ENCODE measurements around the gene REP15. TPM values are rescaled to one million over a fixed set of nuclear protein-coding genes. Genes with fewer than 3 reads are reported as not detected.
"Not testable (repeated sequence)": the region's sequence is repeated elsewhere in the genome, so short reads cannot be mapped to it uniquely, and the experiment has no call there.

Gene REP15
- 10 to 100 TPM; 33.4 to 58.5 TPM for total RNA-seq

- H3K36me3 ChIP-seq: no peaks in the 10 kb centered on the region
- H3K4me3 ChIP-seq: peak within 1 kb of the TSS; percentile 7
- TF ChIP-seq CTCF (IDR thresholded peaks at IDR 0.05): no peak
- peak within 1 kb of the TSS; percentile 60 for H3K27ac ChIP-seq
- no peaks in the 10 kb centered on the region for H3K27me3 ChIP-seq
- H3K9me3 ChIP-seq: no peaks in the 10 kb centered on the region
- H3K4me1 ChIP-seq: no peaks in the 10 kb centered on the region
- DNase-seq: no peak
- H3K9ac ChIP-seq (ENCODE audit: low read depth in 2 of 2, low read length in 2 of 2): peak within 1 kb of the TSS in 1 of 2 donors; percentile 42
- intact Hi-C loops (cut with DNase I): no loop called here
These were observed at the start of gene REP15 for GRCh38 chr12:27696293-27696652. TSS of gene REP15 (plus strand) at chr12:27696447. CDS start at chr12:27696563, 116 bp downstream.

- TF ChIP-seq CTCF (IDR thresholded peaks at IDR 0.05): no peak
- DNase-seq: no peak
- H3K36me3 ChIP-seq: no peaks in the 10 kb centered on the region
- H3K27ac ChIP-seq: no peak overlapping the region
- H3K27me3 ChIP-seq: no peaks in the 10 kb centered on the region
- no peaks in the 10 kb centered on the region for H3K9me3 ChIP-seq
- H3K4me1 ChIP-seq: no peaks in the 10 kb centered on the region
- intact Hi-C loops (cut with DNase I): loop anchor here (5.0 kb wide), 1 partner anchor 213 kb away; no protein-coding TSS in a partner anchor
- H3K9ac ChIP-seq (ENCODE audit: low read depth in 2 of 2, low read length in 2 of 2): no peak overlapping the region
- no peak overlapping the region for H3K4me3 ChIP-seq
These were observed 46.2 kb upstream of the REP15 start for GRCh38 chr12:27650011-27650410.

- Histone ChIP-seq H3K4me1 (no peaks in the 10 kb centered on the region), H3K27ac (no peak overlapping the region), H3K9ac (ENCODE audit: low read depth in 2 of 2, low read length in 2 of 2) (no peak overlapping the region), H3K36me3 (no peaks in the 10 kb centered on the region), H3K27me3 (no peaks in the 10 kb centered on the region), H3K9me3 (no peaks in the 10 kb centered on the region), H3K4me3 (no peak overlapping the region)
- intact Hi-C loops (cut with DNase I): loop anchor here (5.0 kb wide), 1 partner anchor 214 kb away; no protein-coding TSS in a partner anchor
- TF ChIP-seq CTCF (IDR thresholded peaks at IDR 0.05): no peak
- no peak for DNase-seq
These were observed 45.0 kb upstream of the REP15 start for GRCh38 chr12:27651201-27651600.

GRCh38 chr12:27652174-27652763 lies 44.0 kb upstream of the REP15 start:
- no peaks in the 10 kb centered on the region for H3K36me3 ChIP-seq
- no peak overlapping the region for H3K4me3 ChIP-seq
- no peaks in the 10 kb centered on the region for H3K27me3 ChIP-seq
- H3K4me1 ChIP-seq: no peaks in the 10 kb centered on the region
- H3K9ac ChIP-seq (ENCODE audit: low read depth in 2 of 2, low read length in 2 of 2): no peak overlapping the region
- H3K9me3 ChIP-seq: no peaks in the 10 kb centered on the region
- H3K27ac ChIP-seq: no peak overlapping the region
- peak; percentile 76 for DNase-seq
- peak; percentile 72 for TF ChIP-seq CTCF (IDR thresholded peaks at IDR 0.05)
- intact Hi-C loops (cut with DNase I): loop anchor here (5.0 kb wide), 1 partner anchor 215 kb away; no protein-coding TSS in a partner anchor

- Histone ChIP-seq H3K4me3 (no peak overlapping the region), H3K36me3 (no peaks in the 10 kb centered on the region), H3K27ac (no peak overlapping the region), H3K27me3 (no peaks in the 10 kb centered on the region), H3K9me3 (no peaks in the 10 kb centered on the region), H3K9ac (ENCODE audit: low read depth in 2 of 2, low read length in 2 of 2) (no peak overlapping the region), H3K4me1 (no peaks in the 10 kb centered on the region)
- no peak for DNase-seq
- intact Hi-C loops (cut with DNase I): loop anchor here (5.0 kb wide), 1 partner anchor 216 kb away; no protein-coding TSS in a partner anchor
- no peak for TF ChIP-seq CTCF (IDR thresholded peaks at IDR 0.05)
These were observed 42.6 kb upstream of the REP15 start for GRCh38 chr12:27653661-27654060.

GRCh38 chr12:27655476-27655875 lies 40.8 kb upstream of the REP15 start:
- H3K27ac ChIP-seq; H3K9ac ChIP-seq (ENCODE audit: low read depth in 2 of 2, low read length in 2 of 2); H3K27me3 ChIP-seq; H3K36me3 ChIP-seq; DNase-seq; H3K4me3 ChIP-seq; H3K9me3 ChIP-seq; intact Hi-C loops (cut with DNase I); H3K4me1 ChIP-seq: not testable (repeated sequence)
